Measurements from ENCODE around the gene CPB1.
"Not testable (repeated sequence)": the region's sequence is repeated elsewhere in the genome, so short reads cannot be mapped to it uniquely, and the experiment has no call there.

Gene CPB1

GRCh38 chr3:148827585-148827984, at the start of gene CPB1:
CPB1 (plus strand) TSS chr3:148827811; CDS start chr3:148827824, 13 bp downstream.
- DNase-seq (ENCODE audit: low read depth, low spot score) = no peak

DNA sequence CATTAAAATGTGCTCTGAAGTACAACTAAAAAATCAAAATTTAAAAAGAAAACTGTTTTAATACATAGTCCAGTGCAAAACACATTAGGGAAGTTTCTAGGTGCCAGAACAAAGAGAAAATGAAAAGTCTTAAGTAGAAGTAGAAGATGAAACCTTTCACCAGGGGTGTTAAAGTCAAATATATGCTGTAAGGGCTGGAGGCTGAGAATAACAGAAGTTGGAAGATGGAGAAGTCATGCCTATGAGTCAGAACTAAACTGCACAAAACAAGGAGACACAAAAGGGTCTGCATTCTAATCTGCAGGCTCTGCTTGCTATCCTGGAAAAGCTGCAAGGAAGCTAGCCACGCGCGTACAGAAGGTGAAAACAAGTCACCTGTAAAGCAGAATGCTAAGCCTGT, 48.7 kb upstream of the CPB1 start:
- DNase-seq (ENCODE audit: low read depth, low spot score) = no peak

DNA sequence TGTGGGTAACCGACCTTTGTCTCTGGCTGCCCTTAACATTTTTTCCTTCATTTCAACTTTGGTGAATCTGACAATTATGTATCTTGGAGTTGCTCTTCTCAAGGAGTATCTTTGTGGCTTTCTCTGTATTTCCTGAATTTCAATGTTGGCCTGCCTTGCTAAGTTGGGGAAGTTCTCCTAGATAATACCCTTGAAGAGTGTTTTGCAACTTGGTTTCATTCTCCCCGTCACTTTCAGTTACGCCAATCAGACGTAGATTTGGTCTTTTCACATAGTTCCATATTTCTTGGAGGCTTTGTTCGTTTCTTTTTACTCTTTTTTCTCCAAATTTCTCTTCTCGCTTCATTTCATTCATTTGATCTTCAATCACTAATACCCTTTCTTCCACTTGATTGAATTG, 42.6 kb upstream of the CPB1 start:
- DNase-seq (ENCODE audit: low read depth, low spot score) = not testable (repeated sequence)

GRCh38 chr3:148786159-148786558, 41.5 kb upstream of the CPB1 start:
- DNase-seq (ENCODE audit: low read depth, low spot score) = not testable (repeated sequence)

- DNase-seq (ENCODE audit: low read depth, low spot score) = no peak
Measured at GRCh38 chr3:148789146-148789545, 38.5 kb upstream of the CPB1 start.

DNA sequence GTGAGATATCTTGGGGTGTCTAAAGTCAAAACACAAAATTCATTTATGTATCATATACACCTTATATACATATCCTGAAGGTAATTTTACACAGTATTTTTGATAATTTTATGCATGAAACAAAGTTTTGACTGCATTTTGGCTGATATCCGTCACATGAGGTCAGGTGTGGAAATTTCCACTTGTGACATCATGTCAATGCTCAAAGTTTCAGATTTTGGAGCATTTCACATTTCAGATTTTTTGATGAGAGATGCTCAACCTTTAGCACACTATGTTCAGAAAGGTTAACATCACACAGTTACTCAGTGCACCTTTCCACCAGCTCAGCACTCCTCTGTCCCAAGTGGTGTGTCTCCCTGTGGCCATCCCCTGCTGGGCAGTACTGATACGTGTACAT, 37.7 kb upstream of the CPB1 start:
- DNase-seq (ENCODE audit: low read depth, low spot score) = no peak

DNA sequence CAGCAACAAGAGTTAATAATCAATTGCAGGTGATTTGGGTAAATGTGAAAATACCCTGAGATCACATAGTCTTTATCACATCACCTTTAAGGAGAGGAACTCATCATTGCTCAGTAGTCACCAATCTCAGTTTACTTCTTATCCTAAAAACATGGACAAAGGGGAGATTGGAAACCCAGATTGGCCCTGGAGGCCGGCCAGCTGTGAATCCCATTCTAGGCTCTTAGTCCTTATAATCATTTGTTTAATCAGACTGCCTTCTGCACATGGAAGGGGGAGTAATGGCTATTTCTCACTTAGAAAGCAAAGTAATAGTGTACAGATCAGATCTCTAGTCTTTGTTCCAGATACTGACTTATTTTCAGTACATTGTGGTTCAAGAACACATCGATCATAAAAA, 37.2 kb upstream of the CPB1 start:
- DNase-seq (ENCODE audit: low read depth, low spot score) = no peak

DNA sequence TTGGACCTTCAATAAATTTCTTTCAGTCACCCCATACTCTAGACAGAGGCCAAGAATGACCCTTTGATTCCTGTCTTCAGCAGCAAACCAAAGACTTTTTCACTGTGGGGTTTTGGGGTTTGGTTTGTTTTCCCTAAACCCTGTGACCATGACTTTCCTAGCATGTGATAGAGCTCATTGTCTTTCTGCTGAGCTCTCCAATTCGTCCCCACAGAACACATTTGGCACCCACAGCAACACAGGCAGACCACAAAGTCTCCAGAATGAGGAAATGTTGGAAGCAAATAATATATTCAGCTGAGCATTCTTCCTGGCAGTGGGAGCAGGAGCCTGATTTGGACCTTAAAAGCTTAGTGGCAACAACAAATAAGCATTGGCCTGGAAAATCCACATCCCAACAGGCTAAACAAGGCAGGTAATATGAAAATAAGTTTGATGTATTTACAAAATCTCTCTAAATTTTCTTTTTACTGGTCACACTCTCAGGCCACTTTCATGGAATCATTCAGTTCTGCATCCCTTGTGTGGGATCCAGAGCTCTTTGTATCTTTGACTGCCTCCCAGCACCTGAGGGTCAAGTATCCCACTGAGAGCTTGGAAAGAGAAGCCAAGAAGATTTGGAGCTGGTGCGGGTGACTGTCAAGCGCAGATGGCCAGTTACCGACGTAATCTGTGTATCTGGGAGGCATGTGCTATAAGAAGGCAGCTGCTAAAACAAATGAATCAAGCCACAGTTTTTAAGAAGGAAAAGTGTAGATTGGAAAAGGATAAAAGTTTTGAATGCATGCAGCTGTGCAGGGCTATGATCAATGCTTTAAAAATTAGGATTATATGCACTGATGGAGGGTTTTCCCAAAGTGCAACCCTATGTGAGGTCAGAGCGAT, 36.5 kb upstream of the CPB1 start:
- no peak for DNase-seq (ENCODE audit: low read depth, low spot score)

- DNase-seq (ENCODE audit: low read depth, low spot score) = no peak
Measured at GRCh38 chr3:148791920-148792319, 35.7 kb upstream of the CPB1 start.

GRCh38 chr3:148792516-148792915, 35.1 kb upstream of the CPB1 start:
- no peak for DNase-seq (ENCODE audit: low read depth, low spot score)

- no peak for DNase-seq (ENCODE audit: low read depth, low spot score)
Measured at GRCh38 chr3:148796799-148797198, 30.8 kb upstream of the CPB1 start.

- DNase-seq (ENCODE audit: low read depth, low spot score) = no peak
Measured at GRCh38 chr3:148797795-148798194, 29.8 kb upstream of the CPB1 start.

DNA sequence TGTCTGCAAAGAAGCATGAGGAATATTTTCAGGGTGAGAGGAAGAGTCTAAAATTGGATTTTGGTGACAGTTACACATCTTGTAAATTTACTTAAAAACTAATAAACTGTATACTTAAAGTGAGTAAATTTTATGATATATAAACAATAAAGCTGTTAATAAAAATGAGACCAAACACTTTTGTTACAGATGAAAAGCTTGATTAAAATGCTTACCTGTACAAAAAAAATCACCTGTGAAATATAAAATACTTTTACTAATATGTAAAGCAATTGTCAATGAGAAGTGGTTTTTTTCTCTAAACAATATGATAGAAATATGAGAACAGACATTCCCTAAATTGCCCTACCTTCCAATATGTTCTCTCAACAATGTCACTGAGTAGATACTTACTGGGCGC, 27.2 kb upstream of the CPB1 start:
- no peak for DNase-seq (ENCODE audit: low read depth, low spot score)

DNA sequence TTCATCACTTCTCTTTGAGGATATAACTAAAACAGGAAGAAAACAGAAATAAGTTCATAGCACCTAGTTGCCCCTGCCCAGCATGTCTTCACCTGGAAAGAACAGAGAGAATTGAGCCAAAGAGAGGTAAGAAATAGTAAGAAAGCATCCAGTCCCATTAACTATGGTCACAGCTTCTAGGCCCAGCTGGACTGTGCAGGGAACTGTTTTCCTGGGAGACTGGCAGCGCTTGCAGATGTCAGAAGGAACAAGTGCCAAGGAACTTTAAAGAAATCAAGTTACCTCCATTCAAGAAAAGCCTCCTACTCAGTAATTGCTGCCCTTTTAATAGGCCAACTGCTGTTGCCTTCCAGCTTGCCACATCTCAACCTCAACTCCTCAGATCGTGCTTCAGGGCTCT, 17.8 kb upstream of the CPB1 start:
- DNase-seq (ENCODE audit: low read depth, low spot score) = no peak

- DNase-seq (ENCODE audit: low read depth, low spot score) = no peak
Measured at GRCh38 chr3:148815316-148816110, 12.1 kb upstream of the CPB1 start.

GRCh38 chr3:148816427-148816826, 11.2 kb upstream of the CPB1 start:
- DNase-seq (ENCODE audit: low read depth, low spot score) = no peak

DNA sequence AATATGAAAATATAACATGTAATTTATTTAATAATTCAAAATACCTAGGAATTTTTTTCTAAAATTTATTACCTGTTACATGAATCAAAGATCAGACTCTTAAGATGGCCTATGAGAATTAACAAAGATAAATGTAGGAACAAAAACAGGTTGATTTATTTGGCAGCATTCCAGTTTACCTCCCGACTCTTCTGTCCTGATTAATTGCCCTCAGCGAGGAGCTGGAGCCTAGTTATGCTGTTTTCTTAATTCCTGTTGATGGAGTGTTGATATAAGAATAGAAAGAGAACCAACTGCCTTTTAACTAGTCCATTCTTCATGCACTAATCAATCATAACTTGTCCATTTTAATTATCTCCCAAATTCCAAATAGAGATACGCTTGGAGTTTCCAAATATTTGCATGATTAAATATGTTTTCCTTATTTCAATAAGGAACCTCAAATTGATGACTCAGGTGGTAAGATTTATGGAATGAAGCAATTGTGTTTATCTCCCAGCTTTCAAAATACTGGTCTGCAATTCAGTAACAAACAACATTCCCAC, 10.6 kb upstream of the CPB1 start:
- DNase-seq (ENCODE audit: low read depth, low spot score) = no peak

GRCh38 chr3:148820361-148821245, 7.0 kb upstream of the CPB1 start:
- DNase-seq (ENCODE audit: low read depth, low spot score) = peak; percentile 38

- DNase-seq (ENCODE audit: low read depth, low spot score) = no peak
Measured at GRCh38 chr3:148823026-148823425, 4.6 kb upstream of the CPB1 start.

GRCh38 chr3:148825476-148825875, 2.1 kb upstream of the CPB1 start:
- DNase-seq (ENCODE audit: low read depth, low spot score) = no peak

DNA sequence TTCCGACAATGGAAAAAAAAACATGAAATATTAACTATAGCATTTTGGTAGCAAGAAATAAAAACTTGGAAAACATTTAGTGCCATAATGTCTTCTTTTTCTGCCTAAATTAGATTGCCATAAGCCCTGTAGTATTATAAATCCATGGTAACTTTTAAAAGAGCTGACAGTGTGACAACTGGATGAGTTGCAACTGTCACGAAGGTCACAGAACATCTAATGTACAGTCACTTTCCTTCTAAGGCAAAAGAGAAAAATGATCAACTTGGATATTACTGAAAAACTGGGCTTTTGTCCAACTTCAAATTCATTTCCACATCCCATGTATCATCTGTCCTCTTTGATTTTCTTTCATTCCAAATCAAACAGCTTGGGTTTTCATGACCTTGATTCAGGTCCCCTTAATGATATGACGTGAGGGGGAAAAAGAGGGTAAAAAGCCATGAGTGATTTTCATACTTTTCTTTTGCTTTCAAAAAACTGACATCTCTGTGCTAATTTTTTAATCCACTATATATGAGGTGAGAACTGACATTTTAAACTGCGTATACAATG, 602 bp downstream of the CPB1 start:
- DNase-seq (ENCODE audit: low read depth, low spot score) = no peak

Data from iPS DF 19.7 (cell line).